OCI-LY3 (cell line): ENCODE data around the gene RORC.

Experiments used
- H2AFZ ChIP-seq: fragments of 200-600, 300-600 bp; shearing (Covaris generic); 2 replicates; pipeline ENCODE4 v1.6.0; 2014; ENCODE audit warnings: antibody characterized with exemption, low read depth, low read length
- H3K27ac ChIP-seq: fragments of 200-600, 300-600 bp; sonication (generic); 2 replicates; pipeline ENCODE4 v1.5.1; 2014; ENCODE audit warnings: mild to moderate bottlenecking, low read length, moderate library complexity, mixed read lengths
- H3K27me3 ChIP-seq: fragments of 200-600, 300-600 bp; sonication (generic); 2 replicates; pipeline ENCODE4 v1.6.1; 2014; ENCODE audit warnings: low read depth, low read length, mixed read lengths
- H3K36me3 ChIP-seq: fragments of 200-600, 300-600 bp; sonication (generic); replicated peaks from 2 replicates; pipeline ENCODE3; 2014; ENCODE audit warnings: low read depth, low read length, mixed read lengths
- H3K4me1 ChIP-seq: fragments of 300-600, 200-600 bp; sonication (generic); 2 replicates; pipeline ENCODE4 v1.6.1; 2014; ENCODE audit warnings: low read length, mixed read lengths
- H3K4me2 ChIP-seq: fragments of 200-600, 300-600 bp; sonication (generic); 2 replicates; pipeline ENCODE4 v1.6.1; 2014; ENCODE audit warnings: low read length, mixed read lengths
- H3K4me3 ChIP-seq: fragments of 300-600, 200-600 bp; sonication (generic); 2 replicates; pipeline ENCODE4 v1.5.1; 2014; ENCODE audit warnings: antibody characterized with exemption, mild to moderate bottlenecking, low read length, moderate library complexity
- H3K79me2 ChIP-seq: fragments of 300-600, 200-600 bp; shearing (Covaris generic); 2 replicates; pipeline ENCODE4 v1.6.1; 2014; ENCODE audit warnings: mild to moderate bottlenecking, low read length, mixed read lengths
- H3K9ac ChIP-seq: fragments of 300-600, 200-600 bp; shearing (Covaris generic); 2 replicates; pipeline ENCODE4 v1.6.0; 2014; ENCODE audit warnings: mild to moderate bottlenecking, low read length, moderate library complexity
- H3K9me3 ChIP-seq: fragments of 200-600, 300-600 bp; shearing (Covaris generic); 2 replicates; pipeline ENCODE4 v1.6.1; 2014; ENCODE audit warnings: low read length, mixed read lengths; ENCODE audit not compliant: insufficient read depth
- H4K20me1 ChIP-seq: fragments of 200-600, 300-600 bp; sonication (generic); 2 replicates; pipeline ENCODE4 v1.6.1; 2016; ENCODE audit warnings: low read length, mixed read lengths; ENCODE audit not compliant: insufficient read depth
- EZH2phosphoT487 ChIP-seq: fragments of 200-600 bp; shearing (Covaris generic); IDR thresholded peaks from 2 replicates; pipeline ENCODE4 v1.6.1; 2018; ENCODE audit warnings: antibody characterized with exemption, mixed run types, low read depth
- TF ChIP-seq, protein P1 (sequence below): fragments of 200-600, 300-600 bp; sonication (generic); IDR thresholded peaks from 2 replicates; pipeline ENCODE4 v1.5.1; 2014; ENCODE audit warnings: antibody characterized with exemption, low read length, low read depth

Gene RORC

DNA sequence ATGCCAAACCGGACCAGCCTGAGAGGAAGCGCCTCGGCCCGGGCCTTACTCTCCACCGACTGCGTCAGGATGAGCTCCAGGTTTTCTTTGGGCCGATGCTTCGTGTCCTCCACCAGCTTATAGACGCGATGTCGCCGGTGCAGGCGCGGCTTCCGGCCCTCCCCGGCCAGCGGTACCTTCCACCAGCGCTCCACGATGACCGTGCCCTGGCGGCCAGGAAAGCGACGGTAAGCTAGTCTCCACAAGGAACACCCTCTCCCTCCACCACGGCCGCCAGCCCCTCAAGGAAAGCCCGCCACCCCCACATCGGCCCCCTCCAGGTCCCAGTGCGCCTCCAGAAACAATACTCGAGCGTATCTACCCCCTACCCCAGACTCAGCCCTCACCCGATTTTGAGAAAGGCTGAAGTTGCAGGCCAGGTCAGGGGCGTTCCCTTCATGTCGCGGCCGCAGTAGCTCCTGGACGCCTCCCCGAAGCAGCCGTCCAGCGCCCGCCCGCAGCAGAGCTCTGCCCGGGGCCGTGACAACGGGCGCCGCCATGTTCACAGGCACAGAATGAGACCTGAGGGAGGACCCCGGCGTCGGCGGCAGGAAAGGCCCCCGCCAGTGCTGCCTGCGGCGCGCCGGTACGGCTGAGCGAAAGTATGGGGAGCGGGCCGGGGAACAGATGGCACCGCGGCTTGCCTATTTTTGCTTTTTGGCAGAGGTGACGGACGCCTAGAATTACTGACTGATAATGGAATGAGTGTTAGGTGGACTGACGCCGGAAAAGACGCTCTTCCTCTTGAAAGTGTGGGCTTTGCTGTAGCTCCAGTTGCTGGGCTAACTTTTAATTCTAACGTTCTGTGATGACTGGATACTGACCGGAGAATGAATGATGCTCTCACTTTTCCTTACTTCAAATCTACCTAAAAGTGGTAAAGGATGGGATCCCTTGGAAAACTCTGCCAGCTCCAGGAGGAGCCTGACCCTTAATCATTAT, 68.4 kb downstream of the RORC start, which contains the start of gene MRPL9:
Gene MRPL9 (minus strand): TSS at position 556 of the 981 bp plus-strand sequence. CDS start 17 bp downstream, at position 539.
- H3K4me3 ChIP-seq, result peak within 1 kb of the TSS; percentile 82
- H3K4me1 ChIP-seq, result peaks cover 13% of the 10 kb centered on the region
- TF ChIP-seq, protein P1, sequence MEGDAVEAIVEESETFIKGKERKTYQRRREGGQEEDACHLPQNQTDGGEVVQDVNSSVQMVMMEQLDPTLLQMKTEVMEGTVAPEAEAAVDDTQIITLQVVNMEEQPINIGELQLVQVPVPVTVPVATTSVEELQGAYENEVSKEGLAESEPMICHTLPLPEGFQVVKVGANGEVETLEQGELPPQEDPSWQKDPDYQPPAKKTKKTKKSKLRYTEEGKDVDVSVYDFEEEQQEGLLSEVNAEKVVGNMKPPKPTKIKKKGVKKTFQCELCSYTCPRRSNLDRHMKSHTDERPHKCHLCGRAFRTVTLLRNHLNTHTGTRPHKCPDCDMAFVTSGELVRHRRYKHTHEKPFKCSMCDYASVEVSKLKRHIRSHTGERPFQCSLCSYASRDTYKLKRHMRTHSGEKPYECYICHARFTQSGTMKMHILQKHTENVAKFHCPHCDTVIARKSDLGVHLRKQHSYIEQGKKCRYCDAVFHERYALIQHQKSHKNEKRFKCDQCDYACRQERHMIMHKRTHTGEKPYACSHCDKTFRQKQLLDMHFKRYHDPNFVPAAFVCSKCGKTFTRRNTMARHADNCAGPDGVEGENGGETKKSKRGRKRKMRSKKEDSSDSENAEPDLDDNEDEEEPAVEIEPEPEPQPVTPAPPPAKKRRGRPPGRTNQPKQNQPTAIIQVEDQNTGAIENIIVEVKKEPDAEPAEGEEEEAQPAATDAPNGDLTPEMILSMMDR, result no peak
- no peak for TF ChIP-seq EZH2phosphoT487
- H3K4me2 ChIP-seq, result peak within 1 kb of the TSS; percentile 96
- H3K9ac ChIP-seq, result peak within 1 kb of the TSS; percentile 75
- peak within 1 kb of the TSS; percentile 59 for H3K27ac ChIP-seq
- no peaks in the 10 kb centered on the region for H3K27me3 ChIP-seq
- H4K20me1 ChIP-seq, result no peaks in the 10 kb centered on the region
- H2AFZ ChIP-seq, result peak within 1 kb of the TSS; percentile 92
- no peaks in the 10 kb centered on the region for H3K9me3 ChIP-seq
- peaks cover 26% of the 10 kb centered on the region for H3K36me3 ChIP-seq
- peaks cover 15% of the 10 kb centered on the region for H3K79me2 ChIP-seq

DNA sequence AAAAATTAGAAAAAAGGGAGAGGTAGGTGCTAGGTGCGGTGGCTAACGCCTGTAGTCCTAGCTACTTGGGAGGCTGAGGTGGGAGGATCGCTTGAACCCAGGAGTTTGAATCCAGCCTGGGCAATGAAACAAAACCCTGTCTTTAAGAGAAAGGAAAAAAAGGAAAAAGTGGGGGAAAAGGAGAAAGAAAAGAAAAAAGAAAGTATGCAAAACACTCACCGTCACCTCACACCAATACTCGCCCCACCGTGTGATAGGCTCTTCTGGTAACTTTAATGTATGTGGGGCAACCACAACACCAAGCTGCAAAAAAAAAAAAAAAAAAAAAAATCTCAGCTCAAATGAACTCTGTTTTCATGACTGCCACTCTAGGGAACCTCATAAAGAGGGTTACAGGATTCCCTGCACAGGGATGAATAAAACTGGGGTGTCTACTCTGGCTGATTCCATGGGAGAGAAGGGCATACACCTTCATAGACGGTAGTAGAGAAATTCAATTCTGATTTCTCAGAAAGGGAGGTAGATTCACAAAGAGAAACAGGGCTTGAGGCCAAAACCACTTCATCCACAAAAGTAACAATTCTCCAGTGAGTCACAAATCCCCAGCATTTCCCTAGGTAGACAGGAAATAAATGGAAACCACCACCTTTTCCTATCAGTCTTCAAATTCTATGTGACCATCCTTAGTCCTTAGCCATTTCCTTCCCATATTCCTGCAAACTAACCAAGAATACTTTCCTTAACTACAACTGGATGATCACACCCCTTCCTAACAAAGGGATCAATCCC, 70.8 kb downstream of the RORC start:
- H3K4me1 ChIP-seq, result peaks cover 13% of the 10 kb centered on the region
- H2AFZ ChIP-seq, result no peak overlapping the region
- no peak overlapping the region for H3K4me3 ChIP-seq
- H4K20me1 ChIP-seq, result no peaks in the 10 kb centered on the region
- H3K9ac ChIP-seq, result no peak overlapping the region
- no peaks in the 10 kb centered on the region for H3K27me3 ChIP-seq
- H3K36me3 ChIP-seq, result peaks cover 35% of the 10 kb centered on the region
- H3K79me2 ChIP-seq, result peaks cover 15% of the 10 kb centered on the region
- TF ChIP-seq, protein P1, result no peak
- no peak for TF ChIP-seq EZH2phosphoT487
- H3K27ac ChIP-seq, result no peak overlapping the region
- H3K4me2 ChIP-seq, result no peak overlapping the region
- no peaks in the 10 kb centered on the region for H3K9me3 ChIP-seq

DNA sequence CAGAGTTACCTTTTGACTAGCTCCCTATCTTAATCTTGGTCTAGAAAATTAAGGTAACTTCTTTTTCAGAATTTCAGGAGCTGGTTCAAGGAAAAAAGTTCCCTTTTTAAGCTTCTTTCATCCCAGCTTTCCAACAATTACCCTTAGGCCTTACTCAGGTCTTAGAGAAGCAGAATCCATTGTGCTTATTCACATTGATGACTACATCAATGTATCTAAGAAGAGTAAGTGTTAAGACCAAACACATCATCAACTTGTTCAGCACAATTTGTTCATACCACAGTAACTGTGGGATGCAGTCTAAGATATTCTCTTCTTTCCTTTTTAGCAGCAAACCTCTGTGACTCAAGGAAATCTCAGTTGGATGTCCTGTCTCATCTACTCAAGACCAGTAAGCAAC, 72.4 kb downstream of the RORC start:
- Histone ChIP-seq H4K20me1 (no peaks in the 10 kb centered on the region), H3K4me3 (no peak overlapping the region), H3K4me2 (no peak overlapping the region), H3K79me2 (peaks cover 15% of the 10 kb centered on the region), H2AFZ (no peak overlapping the region), H3K9ac (no peak overlapping the region), H3K36me3 (peaks cover 40% of the 10 kb centered on the region), H3K9me3 (no peaks in the 10 kb centered on the region), H3K27me3 (no peaks in the 10 kb centered on the region), H3K4me1 (peaks cover 11% of the 10 kb centered on the region), H3K27ac (no peak overlapping the region)
- TF ChIP-seq, protein P1, result no peak
- TF ChIP-seq EZH2phosphoT487, result no peak

DNA sequence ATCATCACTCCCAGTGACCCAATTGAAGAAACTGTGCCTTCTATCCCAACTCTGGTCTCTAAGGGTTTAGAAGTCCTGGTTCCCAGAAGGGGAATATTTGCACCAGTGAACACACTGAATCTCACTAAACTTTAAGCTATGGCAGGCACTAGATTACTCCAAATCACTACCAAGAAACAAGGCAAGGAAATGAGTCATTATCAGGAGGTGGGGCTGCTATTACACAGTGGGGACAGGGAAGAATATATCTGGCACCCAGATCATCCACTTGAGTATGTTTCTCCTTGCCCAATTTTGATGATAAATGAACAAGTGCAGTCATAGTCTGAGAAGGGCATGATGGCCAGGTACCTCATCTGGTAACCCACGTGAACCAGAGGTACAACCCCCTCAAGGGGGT, 75.3 kb downstream of the RORC start:
- Histone ChIP-seq H3K4me2 (no peak overlapping the region), H3K4me3 (no peak overlapping the region), H3K27me3 (no peaks in the 10 kb centered on the region), H3K9ac (no peak overlapping the region), H4K20me1 (no peaks in the 10 kb centered on the region), H3K27ac (no peak overlapping the region), H3K36me3 (peaks cover 33% of the 10 kb centered on the region), H3K4me1 (no peaks in the 10 kb centered on the region), H3K9me3 (no peaks in the 10 kb centered on the region), H3K79me2 (no peaks in the 10 kb centered on the region), H2AFZ (no peak overlapping the region)
- no peak for TF ChIP-seq EZH2phosphoT487
- TF ChIP-seq, protein P1, result no peak
